IMR-90 (cell line): Measurements from ENCODE around the gene CDS2. TPM values are rescaled to one million over a fixed set of nuclear protein-coding genes. Genes with fewer than 3 reads are reported as not detected.

Experiments used
- ATAC-seq: fragments of 200-7000 bp; cut with Tn5 transposase; 2 replicates; pipeline ENCODE4 v1.9.1; 2020; ENCODE audit warnings: low read depth, mild to moderate bottlenecking, moderate library complexity
- BruUV-seq: library from RNA; stranded (reverse); fragments of 400-500 nt; replicated peaks from 2 replicates; lab custom pipeline; 2021; lab: Mats Ljungman, UMichigan
- CTCF ChIA-PET: fragments of 300-600 bp; formaldehyde crosslinking; extraction: SDS; loops from one replicate; lab custom pipeline; 2021; ENCODE audit warnings: antibody characterized with exemption; lab: Yijun Ruan, JAX
- POLR2A ChIA-PET: fragments of 300-600 bp; sonication (Branson Sonifier 250); formaldehyde crosslinking; loops from one replicate; lab custom pipeline; 2022; ENCODE audit warnings: antibody characterized with exemption; ENCODE audit not compliant: unreplicated experiment; lab: Charles Lee
- DNase-seq: peaks from one replicate; pipeline ENCODE4 v3.0.0; 2013
- H2AFZ ChIP-seq: replicated peaks from 2 replicates; pipeline ENCODE3; 2013; ENCODE audit warnings: low read length, mild to moderate bottlenecking; ENCODE audit not compliant: poor library complexity
- H2AK5ac ChIP-seq: 2 replicates; pipeline ENCODE4 v1.6.1; 2013; ENCODE audit warnings: low read depth, low read length, inconsistent platforms
- H2AK9ac ChIP-seq: replicated peaks from 2 replicates; pipeline ENCODE3; 2013; ENCODE audit warnings: mild to moderate bottlenecking, low read depth, low read length, moderate library complexity; ENCODE audit not compliant: poor library complexity
- H2BK120ac ChIP-seq: 2 replicates; pipeline ENCODE4 v1.6.1; 2013; ENCODE audit warnings: low read depth, low read length, inconsistent platforms
- H2BK15ac ChIP-seq: 3 replicates; pipeline ENCODE4 v1.6.1; 2013; ENCODE audit warnings: low read depth, low read length, inconsistent platforms
- H2BK20ac ChIP-seq: 2 replicates; pipeline ENCODE4 v1.6.1; 2013; ENCODE audit warnings: low read depth, mild to moderate bottlenecking, inconsistent platforms, low read length, moderate library complexity
- H2BK5ac ChIP-seq: 2 replicates; pipeline ENCODE4 v1.6.1; 2013; ENCODE audit warnings: mild to moderate bottlenecking, low read depth, low read length, inconsistent platforms; ENCODE audit not compliant: poor library complexity, severe bottlenecking
- H3K14ac ChIP-seq: replicated peaks from 2 replicates; pipeline ENCODE4 v1.6.1; 2013; ENCODE audit warnings: low read depth, low read length, inconsistent platforms
- H3K18ac ChIP-seq: 2 replicates; pipeline ENCODE4 v1.6.1; 2013; ENCODE audit warnings: low read depth, low read length, control low read depth
- H3K23ac ChIP-seq: 2 replicates; pipeline ENCODE4 v1.6.1; 2013; ENCODE audit warnings: low read depth, low read length, inconsistent platforms
- H3K27ac ChIP-seq: 2 replicates; pipeline ENCODE4 v1.5.1; 2013; ENCODE audit warnings: mild to moderate bottlenecking, control low read depth, low read length; ENCODE audit not compliant: insufficient read depth
- H3K27me3 ChIP-seq: 2 replicates; pipeline ENCODE4 v1.6.1; 2013; ENCODE audit warnings: low read length; ENCODE audit not compliant: control insufficient read depth, insufficient read depth
- H3K36me3 ChIP-seq: 2 replicates; pipeline ENCODE4 v1.6.1; 2013; ENCODE audit warnings: low read length, mixed read lengths; ENCODE audit not compliant: control insufficient read depth, insufficient read depth
- H3K4ac ChIP-seq: 2 replicates; pipeline ENCODE4 v1.6.1; 2013; ENCODE audit warnings: low read depth, low read length, inconsistent platforms
- H3K4me1 ChIP-seq: 2 replicates; pipeline ENCODE4 v1.6.1; 2013; ENCODE audit warnings: low read length, mixed read lengths; ENCODE audit not compliant: control insufficient read depth, insufficient read depth
- H3K4me2 ChIP-seq: 2 replicates; pipeline ENCODE4 v1.6.1; 2013; ENCODE audit warnings: low read depth, mild to moderate bottlenecking, control low read depth, low read length, moderate library complexity
- H3K4me3 ChIP-seq: 2 replicates; pipeline ENCODE4 v1.5.1; 2013; ENCODE audit warnings: low read depth, mild to moderate bottlenecking, control low read depth, low read length, moderate library complexity; ENCODE audit not compliant: insufficient read depth
- H3K56ac ChIP-seq: 2 replicates; pipeline ENCODE4 v1.6.1; 2013; ENCODE audit warnings: low read length, inconsistent platforms; ENCODE audit not compliant: insufficient read depth; ENCODE audit errors: extremely low read depth
- H3K79me1 ChIP-seq, 2 experiments: 2 replicates each; pipeline ENCODE4 v1.6.1; 2013; ENCODE audit warnings: low read length in 2 of 2, inconsistent platforms in 1 of 2, low read depth in 1 of 2
- H3K9ac ChIP-seq: 2 replicates; pipeline ENCODE4 v1.6.1; 2013; ENCODE audit warnings: low read depth, low read length, control low read depth
- H3K9me1 ChIP-seq: 2 replicates; pipeline ENCODE4 v1.6.1; 2013; ENCODE audit warnings: low read length, inconsistent platforms; ENCODE audit not compliant: insufficient read depth
- H3K9me3 ChIP-seq: 2 replicates; pipeline ENCODE4 v1.6.1; 2013; ENCODE audit warnings: low read length; ENCODE audit not compliant: control insufficient read depth, insufficient read depth
- H4K20me1 ChIP-seq: 2 replicates; pipeline ENCODE4 v1.6.1; 2013; ENCODE audit warnings: low read length, inconsistent platforms; ENCODE audit not compliant: insufficient read depth
- H4K5ac ChIP-seq: 2 replicates; pipeline ENCODE4 v1.6.1; 2013; ENCODE audit warnings: mild to moderate bottlenecking, low read depth, low read length, control low read depth
- H4K8ac ChIP-seq, 2 experiments: 2 replicates each; pipeline ENCODE4 v1.6.1; 2013; ENCODE audit warnings: low read depth in 2 of 2, low read length in 2 of 2, control low read depth in 1 of 2, inconsistent platforms in 1 of 2
- H4K91ac ChIP-seq: 2 replicates; pipeline ENCODE4 v1.6.1; 2013; ENCODE audit warnings: low read depth, low read length, inconsistent platforms; ENCODE audit not compliant: insufficient read depth
- FOS ChIP-seq: fragments of 150-350 bp; IDR thresholded peaks from 2 replicates; pipeline ENCODE4 v1.6.1; 2016; ENCODE audit warnings: low read depth, low read length
- RAD21 ChIP-seq: IDR thresholded peaks from 2 replicates; pipeline ENCODE4 v1.6.1; 2012; ENCODE audit warnings: low read length, improper control_type of control experiment
- WGBS, 2 experiments: methylation state at CpG; one replicate each; pipeline versions ENCODE4 v1.1.5 to v1.1.7; 2013; ENCODE audit warnings: missing lambda C conversion rate in 2 of 2; ENCODE audit not compliant: insufficient read length in 1 of 2; ENCODE audit errors: extremely low coverage in 2 of 2; 5-methylcytosine and 5-hydroxymethylcytosine counted together
- dilution Hi-C: fragments of 300-500 bp; cut with HindIII; formaldehyde crosslinking; loops from one replicate; pipeline ENCODE4 v1.14.3; 2018; ENCODE audit warnings: low sequenced_read_pairs; ENCODE audit not compliant: unreplicated experiment
- in situ Hi-C: fragments of 300-500 bp; cut with MboI; formaldehyde crosslinking; loops from 3 replicates; pipeline ENCODE4 v1.14.3; 2019; ENCODE audit warnings: low sequenced_read_pairs, inconsistent platforms, mixed read lengths
- intact Hi-C: fragments of 100-400 bp; cut with micrococcal nuclease; formaldehyde crosslinking; loops from 2 replicates; pipeline ENCODE4 v1.10.0; 2022
- polyA plus RNA-seq, 3 experiments: library from polyadenylated mRNA; depleted of rRNA; stranded (reverse); fragments of >200 nt; gene quantifications; 2 replicates each; pipeline ENCODE4 v1.2.3, GENCODE V29; 2012; ENCODE audit warnings: low replicate concordance in 1 of 3
- total RNA-seq: library from RNA; depleted of rRNA; stranded (reverse); fragments of >200 nt; gene quantifications from 2 replicates; pipeline ENCODE4 v1.2.3, GENCODE V29; 2012

The CDS2 gene
- total and polyA plus RNA-seq, 2 of the 4 experiments (the other 2 are of a cell fraction) = 17.0 to 47.1 TPM

DNA sequence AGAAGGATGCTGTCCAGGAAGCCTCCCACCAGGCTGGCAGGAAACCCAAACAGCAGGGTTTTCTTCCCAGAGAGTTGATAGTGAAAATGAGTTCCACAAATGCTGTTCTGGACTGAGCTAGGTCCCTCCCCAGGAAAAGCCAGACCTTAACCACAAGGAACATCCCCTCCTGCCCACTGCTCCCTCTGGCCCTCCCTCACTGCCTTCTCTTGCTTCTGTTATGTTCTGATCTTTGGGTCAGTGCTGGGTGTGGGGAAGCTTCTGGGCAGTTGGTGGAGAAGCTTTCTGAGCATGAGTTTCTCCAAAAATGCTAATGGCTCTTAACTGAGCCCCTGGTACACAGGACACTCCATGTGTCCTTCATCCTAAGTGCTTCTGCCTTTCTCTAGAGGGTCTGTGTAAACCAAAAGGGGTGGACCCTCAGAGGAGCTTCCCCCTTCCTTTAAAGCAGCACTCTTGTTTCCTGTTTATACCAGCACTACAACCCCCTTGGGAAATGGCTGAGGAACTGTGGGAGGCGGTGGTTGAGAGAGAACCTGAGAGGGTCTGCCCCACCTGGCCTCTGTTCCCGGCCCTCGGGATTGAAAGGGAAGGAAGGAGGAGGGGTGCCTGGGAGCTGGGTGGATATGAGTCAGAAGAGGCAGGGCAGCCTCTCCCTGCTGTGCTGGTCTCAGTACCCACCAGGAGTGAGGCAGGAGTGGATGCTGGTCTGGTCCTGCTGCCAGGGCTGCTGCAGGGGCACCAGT, 42.0 kb downstream of the CDS2 start:
- dilution Hi-C loops = no loop called here
- Histone ChIP-seq H3K23ac (0 out of 2 replicates have a peak overlapping the region, but pooled peaks have one; percentile 45), H3K4me3 (no peak overlapping the region), H2BK120ac (peak overlapping the region; percentile 69), H3K36me3 (peaks cover 4% of the 10 kb centered on the region; the same call in 1 of the 2 replicates), H3K14ac (peak overlapping the region; percentile 77), H4K8ac (peak overlapping the region in 1 of 2 experiments; percentile 58; a peak in 1 of 4 replicates), H4K20me1 (peaks cover 64% of the 10 kb centered on the region), H2AK9ac (peak overlapping the region; percentile 91), H3K4me2 (peak overlapping the region; percentile 23; the same call in 1 of the 2 replicates), H4K91ac (no peak overlapping the region; the same call in 1 of the 2 replicates), H2AFZ (peak overlapping the region; percentile 78), H3K4me1 (peaks cover 11% of the 10 kb centered on the region), H3K27me3 (no peaks in the 10 kb centered on the region), H3K18ac (no peak overlapping the region), H3K9ac (no peak overlapping the region), H3K9me3 (no peaks in the 10 kb centered on the region), H2AK5ac (peak overlapping the region; percentile 70; the same call in 1 of the 2 replicates), H2BK5ac (no peak overlapping the region), H3K4ac (peak overlapping the region; percentile 64), H4K5ac (no peak overlapping the region), H2BK15ac (peak overlapping the region; percentile 40; the same call in 1 of the 3 replicates), H3K9me1 (peaks cover 46% of the 10 kb centered on the region), H3K79me1 (peaks cover 56 to 93% of the 10 kb centered on the region in 2 experiments), H3K27ac (no peak overlapping the region), H3K56ac (no peak overlapping the region), H2BK20ac (peak overlapping the region; percentile 82; the same call in 1 of the 2 replicates)
- BruUV-seq = no TSS peak
- in situ Hi-C loops = no loop called here
- DNase-seq (peak; percentile 38), ATAC-seq (peak; percentile 94)
- WGBS, 2 experiments = 18% methylated on average over 2 of the region's 3 CpGs; no CpG with 5 or more reads in 1 of the 2 experiments
- TF ChIP-seq RAD21 = no peak
- 0 out of 2 replicates have a peak, but pooled peaks have one; percentile 13 for TF ChIP-seq FOS
- CTCF ChIA-PET = interaction anchor here (0.7 kb wide), 1 partner anchor 37 kb away, joined by 3 read pairs; no protein-coding TSS in a partner anchor
- POLR2A ChIA-PET = no interaction called here
- intact Hi-C loops = no loop called here
